Stimulated activated CD4-positive, alpha-beta T cell treated with anti-CD3 and anti-CD28 coated beads, Interleukin-15, amount 100 ng/mL, for 24 hours (primary cell): ENCODE measurements around the gene MMP7.
"Not testable (repeated sequence)": the region's sequence is repeated elsewhere in the genome, so short reads cannot be mapped to it uniquely, and the experiment has no call there.

Experiments used
- DNase-seq: peaks from one replicate; pipeline ENCODE4 v3.0.0-alpha.2; 2020

Gene MMP7

DNA sequence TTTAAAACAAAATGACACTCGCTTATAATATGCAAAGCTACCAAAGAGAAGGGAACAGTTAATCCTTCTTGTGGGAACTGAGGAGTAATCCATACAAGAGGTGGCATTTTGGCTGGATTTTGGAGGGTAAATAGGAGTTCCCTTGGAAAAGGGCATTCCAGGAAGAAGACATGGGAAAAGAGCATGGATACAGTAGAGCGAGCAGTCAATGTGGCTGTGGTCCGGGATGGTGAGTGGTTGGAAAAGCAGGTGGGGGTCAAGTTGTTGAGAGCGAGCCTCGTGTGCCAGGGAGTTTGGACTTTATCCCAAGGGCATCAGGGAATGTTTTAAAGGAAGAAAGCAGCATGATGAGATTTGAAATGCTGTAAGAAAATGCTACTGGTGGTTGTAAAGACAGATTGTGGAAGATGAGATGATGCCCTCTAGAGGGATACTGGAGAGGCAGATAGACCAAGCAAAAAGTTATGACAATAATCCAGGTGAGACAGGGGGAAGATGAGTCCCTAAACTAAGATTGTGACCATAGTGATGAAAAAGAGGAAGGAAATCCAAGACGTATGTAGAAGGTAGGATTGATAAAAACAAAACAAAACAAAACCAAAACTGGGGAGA lies 3.8 kb upstream of the MMP7 start:
- DNase-seq: no peak

GRCh38 chr11:102528618-102529017 lies 1.9 kb downstream of the MMP7 start:
- DNase-seq: no peak

DNA sequence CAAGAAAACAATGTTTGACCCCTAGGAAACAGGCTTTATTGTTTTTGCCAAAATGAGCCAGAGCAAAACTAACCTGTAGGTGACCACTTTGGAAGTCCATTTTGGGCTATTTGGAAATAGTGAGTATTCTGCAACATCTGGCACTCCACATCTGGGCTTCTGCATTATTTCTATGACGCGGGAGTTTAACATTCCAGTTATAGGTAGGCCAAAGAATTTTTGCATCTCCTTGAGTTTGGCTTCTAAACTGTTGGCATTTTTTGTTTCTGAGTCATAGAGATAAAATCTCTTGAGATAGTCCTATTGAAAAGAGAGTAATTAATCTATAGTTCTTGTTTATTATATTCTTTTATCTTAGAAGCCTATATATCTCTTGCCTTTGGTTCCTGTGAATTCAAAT lies 2.9 kb downstream of the MMP7 start:
- no peak for DNase-seq

DNA sequence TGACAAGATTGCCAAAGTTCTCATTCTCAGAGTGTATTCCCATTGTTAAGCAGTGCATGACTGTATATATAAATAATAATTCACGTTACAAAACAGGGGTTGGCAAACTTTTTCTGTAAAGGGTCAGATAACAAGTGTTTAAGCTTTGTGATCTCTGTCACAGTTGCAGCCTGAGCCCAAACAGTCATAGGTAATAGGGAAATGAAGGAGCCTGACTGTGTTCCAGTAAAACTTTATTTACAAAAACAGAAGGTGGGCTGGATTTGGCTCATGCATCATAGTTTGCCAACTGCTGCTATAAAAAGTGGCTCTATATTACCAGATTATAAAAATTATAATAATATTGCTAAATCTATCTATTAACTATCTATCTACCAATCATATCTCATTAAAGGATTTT lies 3.5 kb downstream of the MMP7 start:
- no peak for DNase-seq

DNA sequence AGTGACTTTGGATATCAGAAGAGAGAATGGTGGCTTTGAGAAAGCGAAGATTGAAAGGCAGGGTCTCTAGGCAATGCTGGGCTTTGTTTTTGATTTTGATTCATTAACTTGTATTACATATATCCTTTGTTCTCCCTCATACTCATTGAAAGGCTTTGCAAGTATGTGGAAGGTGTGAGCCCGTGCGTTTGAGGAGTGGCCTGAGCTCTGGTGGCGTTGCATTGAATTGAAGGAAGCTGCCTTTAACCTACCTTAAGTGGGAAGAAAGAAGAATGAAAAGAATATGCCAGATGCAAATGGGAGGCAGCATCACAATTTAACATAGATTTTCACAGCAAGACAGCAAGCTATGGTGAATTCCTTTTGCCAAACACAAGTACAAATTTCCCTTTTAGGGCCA lies 6.7 kb downstream of the MMP7 start:
- no peak for DNase-seq

- no peak for DNase-seq
These were observed 7.4 kb downstream of the MMP7 start for GRCh38 chr11:102523189-102523570.

GRCh38 chr11:102522312-102523188 lies 8.0 kb downstream of the MMP7 start:
- no peak for DNase-seq

GRCh38 chr11:102521121-102521520 lies 9.4 kb downstream of the MMP7 start:
- no peak for DNase-seq

- no peak for DNase-seq
These were observed 10.0 kb downstream of the MMP7 start for GRCh38 chr11:102520514-102520913.

GRCh38 chr11:102518296-102519094 lies 12.1 kb downstream of the MMP7 start:
- no peak for DNase-seq

DNA sequence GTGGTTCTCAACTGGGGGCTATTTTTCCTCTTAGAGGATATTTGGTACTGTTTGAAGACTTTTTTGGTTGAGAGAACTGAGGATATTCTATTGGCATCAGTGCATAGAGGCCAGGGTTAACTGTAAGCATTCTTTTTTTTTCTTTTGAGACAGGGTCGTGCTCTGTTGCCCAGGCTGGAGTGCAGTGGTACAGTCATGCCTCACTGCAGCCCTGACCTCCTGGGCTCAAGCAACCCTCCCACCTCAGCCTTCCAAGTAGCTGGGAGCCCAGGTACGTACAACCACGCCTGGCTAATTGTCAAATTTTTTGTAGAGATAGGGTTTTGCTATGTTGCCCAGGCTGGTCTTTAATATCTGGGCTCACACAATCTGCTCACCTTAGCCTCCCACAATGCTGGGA lies 12.9 kb downstream of the MMP7 start:
- no peak for DNase-seq

- no peak for DNase-seq
These were observed 14.4 kb downstream of the MMP7 start for GRCh38 chr11:102516179-102516578.

GRCh38 chr11:102513869-102514268 lies 16.7 kb downstream of the MMP7 start:
- no peak for DNase-seq

- DNase-seq: no peak
These were observed 20.0 kb downstream of the MMP7 start for GRCh38 chr11:102510439-102511135.

- DNase-seq: not testable (repeated sequence)
These were observed 27.7 kb downstream of the MMP7 start for GRCh38 chr11:102502831-102503230.

DNA sequence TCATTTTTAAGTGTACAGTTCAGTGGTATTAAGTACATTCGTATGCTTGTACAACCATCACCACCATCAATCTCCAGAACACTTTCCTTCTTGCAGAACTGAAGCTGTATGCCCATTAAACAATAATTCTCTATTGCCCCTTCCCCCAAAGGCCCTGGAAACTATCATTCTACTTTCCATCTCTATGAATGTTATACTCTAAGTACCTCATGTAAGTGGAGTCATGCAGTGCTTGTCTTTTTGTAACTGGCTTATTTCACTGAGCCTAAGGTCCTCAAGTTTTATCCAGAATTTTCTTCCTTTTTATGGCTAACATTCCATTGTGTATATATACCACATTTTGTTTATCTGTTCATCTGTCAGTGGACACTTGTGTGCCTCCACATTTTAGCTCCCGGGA lies 29.7 kb downstream of the MMP7 start:
- DNase-seq: no peak

DNA sequence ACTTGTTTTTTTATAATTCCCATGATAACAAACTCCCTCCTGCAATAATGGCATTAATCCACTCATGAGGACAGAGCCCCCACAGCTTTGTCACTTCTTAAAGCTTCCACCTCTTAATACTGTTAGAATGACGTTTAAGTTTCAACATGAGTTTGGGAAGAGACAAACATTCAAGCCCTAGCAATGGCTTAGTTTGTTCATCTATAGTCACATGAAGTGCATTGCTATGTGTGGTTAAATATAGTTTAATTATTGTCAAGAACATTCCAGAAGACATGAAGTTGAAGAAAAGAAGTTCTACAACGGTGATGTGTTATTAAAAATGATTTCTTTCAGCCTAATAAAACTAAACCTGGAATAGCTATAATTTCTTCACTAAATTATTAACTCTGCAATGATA lies 30.6 kb downstream of the MMP7 start:
- DNase-seq: no peak

- DNase-seq: no peak
These were observed 31.4 kb downstream of the MMP7 start for GRCh38 chr11:102499151-102499550.

DNA sequence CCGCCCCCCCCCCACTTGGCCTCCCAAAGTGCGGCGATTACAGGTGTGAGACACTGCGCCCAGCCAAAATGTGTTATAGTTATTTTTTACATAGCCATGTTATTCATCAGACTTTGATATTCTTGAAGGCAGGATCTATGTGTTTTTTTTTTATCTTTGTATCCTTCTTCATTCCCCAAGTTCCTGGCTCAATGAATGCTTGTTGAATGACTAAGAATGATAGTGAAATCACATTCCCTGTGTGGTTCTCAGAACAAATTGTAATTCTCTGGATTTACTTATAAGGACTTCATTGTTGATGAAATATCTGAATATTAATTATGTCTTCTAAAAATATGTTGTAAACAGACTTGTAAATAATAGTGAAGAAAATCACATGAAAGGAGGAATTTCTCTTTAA lies 33.5 kb downstream of the MMP7 start:
- no peak for DNase-seq

GRCh38 chr11:102495161-102496042 lies 35.1 kb downstream of the MMP7 start:
- DNase-seq: peak; percentile 32

- no peak for DNase-seq
These were observed 36.3 kb downstream of the MMP7 start for GRCh38 chr11:102494216-102494615.

GRCh38 chr11:102493524-102493923 lies 37.0 kb downstream of the MMP7 start:
- DNase-seq: no peak
